GM10248 (cell line): ENCODE data around the gene SIX5.

Experiments
- CTCF ChIA-PET: fragments of 300-600 bp; sonication (Branson Sonifier 250); formaldehyde crosslinking; extraction: SDS; loops from one replicate; lab custom pipeline; 2021; ENCODE audit warnings: antibody characterized with exemption; lab: Yijun Ruan, JAX
- POLR2A ChIA-PET: fragments of 350-650 bp; sonication (Branson Sonifier 250); formaldehyde crosslinking; extraction: SDS; loops from one replicate; lab custom pipeline; 2020; ENCODE audit warnings: antibody characterized with exemption; lab: Yijun Ruan, JAX
- DNase-seq: peaks from one replicate; pipeline ENCODE4 v3.0.0; 2012; ENCODE audit errors: extremely low spot score
- TF ChIP-seq, protein P1 (sequence below): IDR thresholded peaks from 2 replicates; pipeline ENCODE4 v1.5.1; 2012; ENCODE audit warnings: mild to moderate bottlenecking, low read depth; ENCODE audit errors: extremely low read depth, missing control alignments, control extremely low read depth

SIX5 gene

DNA sequence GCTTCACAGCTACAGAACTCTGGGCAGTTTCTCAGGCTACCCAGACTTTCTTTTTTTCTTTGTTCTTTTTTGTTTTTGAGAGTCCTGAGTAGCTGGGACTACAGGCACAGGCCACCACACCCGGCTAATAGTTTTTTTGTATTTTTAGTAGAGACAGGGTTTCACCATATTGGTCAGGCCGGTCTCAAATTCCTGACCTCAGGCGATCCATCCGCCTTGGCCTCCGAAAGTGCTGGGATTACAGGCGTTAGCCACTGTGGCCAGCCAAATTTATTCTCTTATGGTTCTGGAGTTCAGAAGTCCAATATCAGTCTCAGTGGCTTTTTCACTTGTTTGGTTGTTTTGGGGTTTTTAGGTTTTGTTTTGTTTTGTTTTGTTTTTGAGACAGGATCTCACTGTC is 23.4 kb downstream of the SIX5 start:
- POLR2A ChIA-PET, result no interaction called here
- TF ChIP-seq, protein P1, sequence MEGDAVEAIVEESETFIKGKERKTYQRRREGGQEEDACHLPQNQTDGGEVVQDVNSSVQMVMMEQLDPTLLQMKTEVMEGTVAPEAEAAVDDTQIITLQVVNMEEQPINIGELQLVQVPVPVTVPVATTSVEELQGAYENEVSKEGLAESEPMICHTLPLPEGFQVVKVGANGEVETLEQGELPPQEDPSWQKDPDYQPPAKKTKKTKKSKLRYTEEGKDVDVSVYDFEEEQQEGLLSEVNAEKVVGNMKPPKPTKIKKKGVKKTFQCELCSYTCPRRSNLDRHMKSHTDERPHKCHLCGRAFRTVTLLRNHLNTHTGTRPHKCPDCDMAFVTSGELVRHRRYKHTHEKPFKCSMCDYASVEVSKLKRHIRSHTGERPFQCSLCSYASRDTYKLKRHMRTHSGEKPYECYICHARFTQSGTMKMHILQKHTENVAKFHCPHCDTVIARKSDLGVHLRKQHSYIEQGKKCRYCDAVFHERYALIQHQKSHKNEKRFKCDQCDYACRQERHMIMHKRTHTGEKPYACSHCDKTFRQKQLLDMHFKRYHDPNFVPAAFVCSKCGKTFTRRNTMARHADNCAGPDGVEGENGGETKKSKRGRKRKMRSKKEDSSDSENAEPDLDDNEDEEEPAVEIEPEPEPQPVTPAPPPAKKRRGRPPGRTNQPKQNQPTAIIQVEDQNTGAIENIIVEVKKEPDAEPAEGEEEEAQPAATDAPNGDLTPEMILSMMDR, result no peak
- CTCF ChIA-PET, result interaction anchor here (0.9 to 2.3 kb wide), 3 partner anchors 10 to 24 kb away, joined by 3 to 8 read pairs (median 4); partner anchors contain the start of gene SIX5
- DNase-seq, result no peak

DNA sequence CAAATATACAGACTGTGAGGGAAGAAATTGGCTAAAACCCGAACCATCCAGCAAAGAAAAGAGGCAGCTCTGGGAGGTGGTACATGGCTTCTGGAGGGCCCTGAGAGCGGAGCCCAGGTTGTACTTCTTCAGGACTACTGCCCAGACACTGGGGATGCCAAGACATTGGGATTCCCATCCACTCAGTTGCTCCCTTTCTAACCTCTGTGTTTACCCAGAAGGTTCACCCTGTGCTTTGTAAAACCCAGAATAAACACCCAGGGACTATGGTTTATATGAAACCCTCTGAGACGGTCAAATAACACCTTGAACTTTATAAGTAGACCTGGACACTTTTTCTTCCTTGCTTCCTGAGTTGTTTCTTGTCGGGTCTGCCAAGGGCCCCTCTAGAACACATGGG is 26.1 kb downstream of the SIX5 start:
- ChIA-PET CTCF (interaction anchor here (1.5 to 1.6 kb wide), 2 partner anchors 13 to 56 kb away, joined by 3 to 6 read pairs; no protein-coding TSS in a partner anchor), POLR2A (no interaction called here)
- TF ChIP-seq, protein P1, result no peak
- no peak for DNase-seq

DNA sequence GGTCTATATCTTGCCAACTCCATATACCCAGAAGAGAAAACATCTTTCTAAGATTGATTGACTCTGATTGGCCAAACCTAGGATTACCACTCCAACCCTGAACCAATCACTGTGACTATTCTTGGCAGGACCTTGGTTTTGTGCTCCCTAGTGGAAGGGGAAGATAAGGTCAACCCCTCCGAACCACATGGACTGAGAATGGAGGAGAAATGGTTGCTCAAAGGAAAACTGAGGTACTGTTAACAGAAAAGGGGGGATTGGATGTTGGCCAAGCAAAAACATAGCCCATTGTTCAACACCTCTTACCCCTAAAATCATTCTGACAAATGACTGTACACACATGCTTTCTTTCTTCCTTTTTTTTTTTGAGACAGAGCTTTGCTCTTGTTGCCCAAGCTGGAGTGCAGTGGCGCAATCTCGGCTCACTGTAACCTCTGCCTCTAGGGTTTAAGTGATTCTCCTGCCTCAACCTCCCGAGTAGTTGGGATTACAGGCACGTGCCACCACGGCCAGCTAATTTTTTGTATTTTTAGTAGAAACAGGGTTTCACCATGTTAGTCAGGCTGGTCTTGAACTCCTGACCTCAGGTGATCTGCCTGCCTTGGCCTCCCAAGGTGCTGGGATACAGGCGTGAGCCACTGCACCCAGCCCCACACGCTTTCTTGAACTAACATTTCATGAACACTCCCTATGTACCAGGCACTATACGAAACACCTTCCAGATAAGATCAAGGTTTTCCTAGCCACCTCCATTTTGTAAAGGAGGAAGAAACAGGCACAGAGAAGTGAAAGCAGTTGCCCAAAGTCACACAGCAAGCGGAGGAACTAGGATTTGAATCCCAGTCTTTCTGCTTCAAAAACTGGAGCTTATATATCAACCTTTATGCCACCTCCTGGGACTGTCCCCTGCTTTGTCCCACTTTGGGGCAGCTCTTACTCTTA is 29.3 kb downstream of the SIX5 start:
- DNase-seq, result no peak
- POLR2A ChIA-PET, result no interaction called here
- CTCF ChIA-PET, result interaction anchor here (1.5 to 1.8 kb wide), 3 partner anchors 10 to 77 kb away, joined by 3 to 4 read pairs (median 4); no protein-coding TSS in a partner anchor
- TF ChIP-seq, protein P1, result no peak

DNA sequence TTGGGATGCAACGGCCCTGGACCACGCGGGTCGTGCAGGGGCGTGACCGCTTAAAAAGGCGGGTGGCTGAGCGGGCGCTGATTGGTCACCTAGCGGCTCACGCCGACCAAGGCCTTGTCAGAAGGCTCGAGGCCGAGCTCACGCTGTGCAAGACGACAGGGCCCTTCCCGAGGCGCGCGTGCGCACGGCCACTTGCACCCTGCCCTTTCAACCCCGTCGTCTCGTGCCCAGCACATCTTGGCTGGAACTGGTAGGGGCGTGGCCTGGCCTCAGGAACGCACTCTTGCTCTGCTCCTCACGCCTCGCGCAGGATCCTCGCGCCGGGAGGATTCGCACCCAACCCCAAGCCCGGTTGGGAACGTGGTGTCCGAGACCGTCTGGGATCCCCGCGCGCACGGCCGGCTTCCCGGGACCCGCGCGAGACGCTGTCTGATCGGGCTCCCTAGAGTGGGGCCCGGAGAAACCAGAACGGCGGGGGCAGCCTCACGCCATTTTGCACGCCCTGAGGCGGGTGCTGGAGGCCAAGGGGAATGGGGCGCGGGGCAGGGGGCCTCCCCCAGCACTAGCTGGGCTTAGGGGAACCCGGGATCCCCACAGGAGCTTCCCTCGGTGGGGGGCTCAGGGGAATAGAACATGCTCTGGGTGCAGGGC is 35.8 kb downstream of the SIX5 start, which contains the start of gene MEIOSIN:
Gene MEIOSIN, plus strand, starts transcription at position 280 of the 651 bp plus-strand sequence. CDS start 1,938 bp downstream, outside the sequence.
- ChIA-PET POLR2A (no interaction called here), CTCF (interaction anchor here (0.8 to 1.6 kb wide), 3 partner anchors 36 to 149 kb away, joined by 3 to 7 read pairs (median 4); partner anchors contain the start of genes QPCTL and SIX5)
- DNase-seq, result no peak
- TF ChIP-seq, protein P1, result no peak

DNA sequence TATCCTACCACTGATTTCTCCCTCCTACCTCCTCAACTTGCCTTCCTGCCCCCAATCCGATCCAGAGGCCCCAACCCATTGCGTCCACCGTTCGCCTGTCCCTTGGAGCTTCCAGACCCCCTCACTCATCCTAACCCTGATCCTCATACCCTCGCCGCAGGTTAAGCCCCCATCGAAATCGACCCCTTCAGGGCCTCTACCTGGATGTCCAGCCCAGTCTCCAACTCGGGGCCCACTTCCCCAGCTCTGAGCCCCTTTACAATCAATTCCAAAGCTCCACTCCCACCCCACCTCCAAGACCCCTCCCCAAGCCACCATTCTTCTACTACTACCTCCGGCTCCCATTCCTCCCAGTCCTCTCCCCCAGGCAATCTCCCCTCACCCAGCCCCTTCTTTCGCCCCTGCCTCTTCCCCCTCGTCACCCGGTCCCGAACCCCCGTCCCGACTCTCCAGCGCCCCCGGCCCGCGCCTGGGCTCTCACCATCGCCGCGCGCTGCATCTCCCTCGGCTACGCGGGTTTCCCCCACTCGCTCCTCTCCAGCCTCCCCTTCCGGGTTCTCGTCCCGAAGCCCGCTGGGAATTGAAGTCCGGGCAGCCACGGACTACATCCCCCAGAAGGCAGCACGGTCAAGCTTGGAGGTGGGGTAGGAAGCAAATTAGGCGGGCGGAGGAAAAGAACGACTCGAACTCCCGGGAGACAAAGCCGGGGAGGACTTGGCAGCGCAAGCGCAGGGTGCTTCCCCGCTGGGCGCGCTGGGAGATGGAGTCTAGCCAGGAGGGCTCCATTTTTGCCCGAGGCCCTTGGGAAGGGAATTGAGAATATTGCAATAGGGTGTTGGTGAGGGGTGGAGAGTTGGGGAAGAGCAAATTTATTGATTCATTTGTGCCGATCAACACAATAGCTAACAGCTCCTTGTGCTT is 38.4 kb downstream of the SIX5 start, which contains the start of gene FBXO46:
Gene FBXO46, minus strand, starts transcription at position 529 of the 921 bp plus-strand sequence. CDS start 17,401 bp downstream, outside the sequence.
- CTCF ChIA-PET, result interaction anchor here (1.2 to 3.4 kb wide), 5 partner anchors 12 to 39 kb away, joined by 3 to 17 read pairs (median 12); partner anchors contain the start of genes QPCTL and SIX5
- POLR2A ChIA-PET, result interaction anchor here (0.9 to 1.5 kb wide), 2 partner anchors 14 to 38 kb away, joined by 3 read pairs; partner anchors contain the start of gene SIX5
- peak; percentile 96 for DNase-seq
- TF ChIP-seq, protein P1, result peak; percentile 19
